Right lobe of liver (tissue), 6 donors: Measurements from ENCODE around the gene RARB. TPM values are rescaled to one million over a fixed set of nuclear protein-coding genes. Genes with fewer than 3 reads are reported as not detected.

Experiments used
- ATAC-seq, 4 donors: fragments of 200-7000 bp; cut with Tn5 transposase; one replicate each; pipeline ENCODE4 v1.9.1; 2020; ENCODE audit warnings: mild to moderate bottlenecking in 4 of 4, moderate library complexity in 4 of 4
- DNase-seq, 3 donors: peaks; one replicate each; pipeline ENCODE4 v3.0.0-alpha.2; 2020
- H3K27ac ChIP-seq, 3 donors: fragments of 200-600 bp; one replicate each; pipeline ENCODE4 v1.8.0; 2022
- H3K27me3 ChIP-seq, 2 donors: fragments of 200-600 bp; one replicate each; pipeline ENCODE4 v1.8.0; 2022
- H3K36me3 ChIP-seq, 4 donors: fragments of 200-600 bp; sonication (generic) in 1 of 4; one replicate each; pipeline versions ENCODE4 v1.5.1 to v1.8.0; 2017 to 2022; ENCODE audit warnings: control low read depth in 1 of 4
- H3K4me1 ChIP-seq, 4 donors: fragments of 200-600 bp; sonication (generic) in 1 of 4; one replicate each; pipeline versions ENCODE4 v1.5.1 to v1.8.0; 2017 to 2022; ENCODE audit warnings: control low read depth in 1 of 4
- H3K4me3 ChIP-seq, 3 donors: fragments of 200-600 bp; one replicate each; pipeline ENCODE4 v1.8.0; 2022
- H3K9me3 ChIP-seq, 4 donors: fragments of 200-600 bp; sonication (generic) in 1 of 4; one replicate each; pipeline versions ENCODE4 v1.5.1 to v1.8.0; 2017 to 2022; ENCODE audit warnings: control low read depth in 1 of 4
- POLR2A ChIP-seq: fragments of 450-650 bp; IDR thresholded peaks from one replicate; pipeline ENCODE4 v1.6.1; 2017; ENCODE audit warnings: antibody characterized with exemption, mild to moderate bottlenecking
- WGBS: methylation state at CpG from one replicate; pipeline ENCODE4 v1.1.6; 2018; ENCODE audit warnings: low coverage, low lambda C conversion rate; ENCODE audit not compliant: insufficient coverage; ENCODE audit errors: missing lambda C conversion rate; 5-methylcytosine and 5-hydroxymethylcytosine counted together
- intact Hi-C, 2 donors: fragments of 100-400 bp; cut with DNase I; formaldehyde crosslinking; loops; one replicate each; pipeline versions ENCODE4 v1.11.2 to v1.14.1; 2022
- total RNA-seq, 6 experiments: library from RNA; depleted of rRNA in 2 of 6; stranded (reverse); fragments of >200 nt in 2 of 6; fragmentation: NEBNext Ultra II Directional in 3 of 6; extraction: Animal tissue kit (Norgen Biotek cat#: 25700) in 3 of 6; gene quantifications; one replicate each; pipeline versions ENCODE4 v1.1.0 to v1.2.4, GENCODE V29; 2016 to 2023
- TF ChIP-seq, protein P1 (sequence below), 4 donors: fragments of 200-600 bp in 3 of 4; fragments of 450-650 bp in 1 of 4; IDR thresholded peaks; one replicate each; pipeline versions ENCODE4 v1.5.1 to v1.8.0; 2016 to 2022; ENCODE audit warnings: antibody characterized with exemption in 4 of 4, mild to moderate bottlenecking in 2 of 4
- donor health status: DM: no; HTN: yes; CAD: no.
- donor health status: DM: no; HTN: no; CAD: no.
- donor health status: DM: no; HTN: no; CAD: no.
- donor health status: DM: no; HTN: yes; CAD: no.
- donor health status: DM: no; HTN: yes; CAD: no.

The RARB gene
- total RNA-seq, 6 experiments from 2014 or later: 1.2 to 2.8 (median 2.1) TPM

- Histone ChIP-seq H3K4me1 (peaks cover 0 to 14% (median 6%) of the 10 kb centered on the region in 4 donors), H3K36me3 (peaks cover 0 to 24% (median 5%) of the 10 kb centered on the region in 4 donors), H3K4me3 (no peak overlapping the region), H3K9me3 (no peaks in the 10 kb centered on the region), H3K27ac (no peak overlapping the region), H3K27me3 (no peaks in the 10 kb centered on the region)
- TF ChIP-seq, protein P1, sequence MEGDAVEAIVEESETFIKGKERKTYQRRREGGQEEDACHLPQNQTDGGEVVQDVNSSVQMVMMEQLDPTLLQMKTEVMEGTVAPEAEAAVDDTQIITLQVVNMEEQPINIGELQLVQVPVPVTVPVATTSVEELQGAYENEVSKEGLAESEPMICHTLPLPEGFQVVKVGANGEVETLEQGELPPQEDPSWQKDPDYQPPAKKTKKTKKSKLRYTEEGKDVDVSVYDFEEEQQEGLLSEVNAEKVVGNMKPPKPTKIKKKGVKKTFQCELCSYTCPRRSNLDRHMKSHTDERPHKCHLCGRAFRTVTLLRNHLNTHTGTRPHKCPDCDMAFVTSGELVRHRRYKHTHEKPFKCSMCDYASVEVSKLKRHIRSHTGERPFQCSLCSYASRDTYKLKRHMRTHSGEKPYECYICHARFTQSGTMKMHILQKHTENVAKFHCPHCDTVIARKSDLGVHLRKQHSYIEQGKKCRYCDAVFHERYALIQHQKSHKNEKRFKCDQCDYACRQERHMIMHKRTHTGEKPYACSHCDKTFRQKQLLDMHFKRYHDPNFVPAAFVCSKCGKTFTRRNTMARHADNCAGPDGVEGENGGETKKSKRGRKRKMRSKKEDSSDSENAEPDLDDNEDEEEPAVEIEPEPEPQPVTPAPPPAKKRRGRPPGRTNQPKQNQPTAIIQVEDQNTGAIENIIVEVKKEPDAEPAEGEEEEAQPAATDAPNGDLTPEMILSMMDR (IDR thresholded peaks at IDR 0.05): no peak
- TF ChIP-seq POLR2A: no peak
- WGBS: 93% methylated on average over 1 of the region's 1 CpG
- ATAC-seq: no peak
- intact Hi-C loops: no loop called here
- no peak for DNase-seq
These were observed 169.6 kb downstream of the RARB start for GRCh38 chr3:25597535-25598101.

GRCh38 chr3:25603703-25604102 lies 175.6 kb downstream of the RARB start:
- Histone ChIP-seq H3K9me3 (no peaks in the 10 kb centered on the region), H3K4me3 (no peak overlapping the region), H3K36me3 (peaks cover 0 to 35% (median 6%) of the 10 kb centered on the region in 4 donors), H3K27ac (peak overlapping the region in 2 of 3 donors; percentile 17 to 45), H3K4me1 (peaks cover 0 to 19% (median 5%) of the 10 kb centered on the region in 4 donors), H3K27me3 (no peaks in the 10 kb centered on the region)
- ATAC-seq: peak; percentile 98 to 100 (median 99)
- TF ChIP-seq, protein P1 (IDR thresholded peaks at IDR 0.05): no peak
- TF ChIP-seq POLR2A: no peak
- DNase-seq: peak in 1 of 3 donors; percentile 61
- WGBS: 0% methylated on average over 1 of the region's 1 CpG
- intact Hi-C loops: no loop called here

DNA sequence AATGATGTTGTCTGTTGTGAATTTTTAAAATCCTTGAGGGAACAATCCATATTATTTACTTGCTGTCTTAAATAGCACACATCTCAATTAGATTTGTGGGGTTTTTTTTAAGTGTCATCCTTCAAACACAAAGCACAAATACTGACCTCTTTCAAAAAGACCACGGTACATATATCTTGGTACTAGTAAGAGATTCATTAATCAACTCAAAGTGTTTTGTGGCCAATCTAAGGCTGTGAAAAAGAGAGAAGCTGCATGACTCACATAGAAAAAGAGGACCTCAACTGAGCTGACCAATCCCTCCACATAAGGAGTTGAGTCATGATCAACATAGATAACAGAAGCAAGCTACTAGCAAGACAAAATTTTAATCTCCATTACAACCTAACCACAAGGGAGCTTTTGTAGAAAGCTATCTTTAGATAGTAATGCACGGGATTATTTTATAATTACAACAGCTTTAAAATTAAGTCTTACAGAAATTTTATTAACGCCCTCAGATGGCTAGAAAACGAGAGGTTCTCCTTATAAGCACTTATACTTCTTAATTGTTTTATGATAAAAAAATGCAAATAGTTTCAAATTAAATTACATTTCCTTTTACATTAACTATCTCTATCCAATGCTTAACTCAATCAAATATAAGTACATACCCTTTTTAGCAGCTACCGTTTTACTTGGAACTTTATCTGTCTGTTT lies 176.2 kb downstream of the RARB start:
- intact Hi-C loops: no loop called here
- H3K4me3 ChIP-seq: no peak overlapping the region
- no peaks in the 10 kb centered on the region for H3K9me3 ChIP-seq
- ATAC-seq: peak; percentile 38 to 74 (median 52)
- no peaks in the 10 kb centered on the region for H3K27me3 ChIP-seq
- peaks cover 0 to 34% (median 8%) of the 10 kb centered on the region in 4 donors for H3K36me3 ChIP-seq
- peak overlapping the region in 2 of 3 donors; percentile 17 to 44 for H3K27ac ChIP-seq
- no peak for DNase-seq
- WGBS: 71% methylated on average over 5 of the region's 5 CpGs
- H3K4me1 ChIP-seq: peaks cover 0 to 19% (median 5%) of the 10 kb centered on the region in 4 donors
- TF ChIP-seq, protein P1 (IDR thresholded peaks at IDR 0.05): no peak
- TF ChIP-seq POLR2A: no peak

GRCh38 chr3:25610167-25610566 lies 182.1 kb downstream of the RARB start:
- 80% methylated on average over 1 of the region's 1 CpG for WGBS
- H3K9me3 ChIP-seq: no peaks in the 10 kb centered on the region
- H3K27me3 ChIP-seq: no peaks in the 10 kb centered on the region
- peak overlapping the region; percentile 18 to 70 (median 56) for H3K27ac ChIP-seq
- TF ChIP-seq, protein P1 (IDR thresholded peaks at IDR 0.05): no peak
- no peak for TF ChIP-seq POLR2A
- no peak overlapping the region for H3K4me3 ChIP-seq
- peak; percentile 19 to 44 (median 27) for ATAC-seq
- peaks cover 0 to 18% (median 5%) of the 10 kb centered on the region in 4 donors for H3K4me1 ChIP-seq
- no peak for DNase-seq
- peaks cover 4 to 33% (median 8%) of the 10 kb centered on the region in 4 donors for H3K36me3 ChIP-seq
- intact Hi-C loops: no loop called here
